ENCODE data around the gene SPSB1.

Gene SPSB1

DNA sequence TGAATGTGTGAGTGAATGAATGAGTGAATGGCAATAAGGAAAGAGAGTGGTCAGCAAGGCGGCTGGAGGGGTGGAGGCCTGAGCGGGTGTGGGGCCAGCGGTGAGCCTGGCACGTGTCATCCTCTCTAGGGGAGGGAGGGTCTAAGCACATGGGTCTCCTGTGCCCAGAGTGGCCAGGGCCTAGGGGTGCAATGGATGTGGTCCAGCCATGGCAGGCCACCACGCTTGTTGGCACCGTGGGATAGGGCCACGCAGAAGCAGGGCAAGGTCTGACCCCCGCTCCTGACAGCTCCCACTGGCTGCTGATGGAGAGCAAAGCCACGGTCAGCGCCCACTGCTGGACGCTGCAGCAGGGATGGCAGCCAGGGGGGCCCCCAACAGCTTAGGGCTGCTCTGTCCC is 19.5 kb upstream of the SPSB1 start:
- no peaks in the 10 kb centered on the region for H3K79me1 ChIP-seq (ENCODE audit: low read length)
- no peak overlapping the region for H4K12ac ChIP-seq (ENCODE audit: low read depth, low read length)
- H4K91ac ChIP-seq (ENCODE audit: low read depth, low read length), result no peak overlapping the region
- H3K18ac ChIP-seq (ENCODE audit: low read length), result no peak overlapping the region
- no peaks in the 10 kb centered on the region for H3K79me2 ChIP-seq (ENCODE audit: control insufficient read depth, insufficient read depth, low read length, poor library complexity)
- H3K4ac ChIP-seq (ENCODE audit: low read depth, low read length), result no peak overlapping the region
- H3K9ac ChIP-seq (ENCODE audit: low read length), result no peak overlapping the region
- peaks cover 11 to 16% of the 10 kb centered on the region in 2 experiments for H3K4me1 ChIP-seq (ENCODE audit: control insufficient read depth in 1 of 2, insufficient read depth in 2 of 2, low read length in 2 of 2)
- DNase-seq, result no peak
- no peak overlapping the region for H4K8ac ChIP-seq (ENCODE audit: low read depth, low read length)
- no peaks in the 10 kb centered on the region for H3K27me3 ChIP-seq (ENCODE audit: insufficient read depth, low read length)
- no peak overlapping the region for H2BK120ac ChIP-seq (ENCODE audit: insufficient read depth, low read length, poor library complexity)
- no peak overlapping the region for H3K27ac ChIP-seq (ENCODE audit: low read depth, low read length)
- H3K23ac ChIP-seq (ENCODE audit: low read length), result no peak overlapping the region
- no peak overlapping the region for H2AFZ ChIP-seq (ENCODE audit: insufficient read depth, low read length, poor library complexity)
- no peaks in the 10 kb centered on the region for H3K36me3 ChIP-seq (ENCODE audit: control insufficient read depth in 1 of 2, insufficient read depth in 2 of 2, low read length in 2 of 2)
- WGBS (ENCODE audit: extremely low coverage, insufficient coverage, insufficient read length), result no CpG with 5 or more reads among the region's 11 CpGs
- no peak overlapping the region for H2AK5ac ChIP-seq (ENCODE audit: low read length)
- no peak overlapping the region for H3K4me2 ChIP-seq (ENCODE audit: low read length)
- no peak overlapping the region for H2BK5ac ChIP-seq (ENCODE audit: low read depth, low read length, poor library complexity)
- no peak overlapping the region for H3K4me3 ChIP-seq (ENCODE audit: low read depth, low read length)
- no peak overlapping the region for H2BK12ac ChIP-seq (ENCODE audit: low read length)
- no peak overlapping the region for H3K14ac ChIP-seq (ENCODE audit: low read length)
- no peaks in the 10 kb centered on the region for H3K9me3 ChIP-seq (ENCODE audit: insufficient read depth, low read depth, low read length)

- Histone ChIP-seq H4K12ac (ENCODE audit: low read depth, low read length) (no peak overlapping the region), H2AK5ac (ENCODE audit: low read length) (peak overlapping the region; percentile 2), H3K4me1 (ENCODE audit: control insufficient read depth in 1 of 2, insufficient read depth in 2 of 2, low read length in 2 of 2) (peaks cover 21 to 26% of the 10 kb centered on the region in 2 experiments), H3K4me2 (ENCODE audit: low read length) (no peak overlapping the region), H3K14ac (ENCODE audit: low read length) (no peak overlapping the region), H3K79me1 (ENCODE audit: low read length) (no peaks in the 10 kb centered on the region), H3K18ac (ENCODE audit: low read length) (no peak overlapping the region), H3K4ac (ENCODE audit: low read depth, low read length) (no peak overlapping the region), H4K8ac (ENCODE audit: low read depth, low read length) (no peak overlapping the region), H3K79me2 (ENCODE audit: control insufficient read depth, insufficient read depth, low read length, poor library complexity) (no peaks in the 10 kb centered on the region), H3K9me3 (ENCODE audit: insufficient read depth, low read depth, low read length) (no peaks in the 10 kb centered on the region), H2BK120ac (ENCODE audit: insufficient read depth, low read length, poor library complexity) (no peak overlapping the region), H3K36me3 (ENCODE audit: control insufficient read depth in 1 of 2, insufficient read depth in 2 of 2, low read length in 2 of 2) (no peaks in the 10 kb centered on the region), H3K4me3 (ENCODE audit: low read depth, low read length) (no peak overlapping the region), H3K9ac (ENCODE audit: low read length) (no peak overlapping the region), H4K91ac (ENCODE audit: low read depth, low read length) (no peak overlapping the region), H3K23ac (ENCODE audit: low read length) (no peak overlapping the region), H2BK5ac (ENCODE audit: low read depth, low read length, poor library complexity) (no peak overlapping the region), H3K27ac (ENCODE audit: low read depth, low read length) (no peak overlapping the region), H2BK12ac (ENCODE audit: low read length) (no peak overlapping the region), H2AFZ (ENCODE audit: insufficient read depth, low read length, poor library complexity) (no peak overlapping the region), H3K27me3 (ENCODE audit: insufficient read depth, low read length) (no peaks in the 10 kb centered on the region)
- DNase-seq, result no peak
- no CpG with 5 or more reads among the region's 10 CpGs for WGBS (ENCODE audit: extremely low coverage, insufficient coverage, insufficient read length)
Measured at GRCh38 chr1:9275161-9275560, 17.5 kb upstream of the SPSB1 start.

DNA sequence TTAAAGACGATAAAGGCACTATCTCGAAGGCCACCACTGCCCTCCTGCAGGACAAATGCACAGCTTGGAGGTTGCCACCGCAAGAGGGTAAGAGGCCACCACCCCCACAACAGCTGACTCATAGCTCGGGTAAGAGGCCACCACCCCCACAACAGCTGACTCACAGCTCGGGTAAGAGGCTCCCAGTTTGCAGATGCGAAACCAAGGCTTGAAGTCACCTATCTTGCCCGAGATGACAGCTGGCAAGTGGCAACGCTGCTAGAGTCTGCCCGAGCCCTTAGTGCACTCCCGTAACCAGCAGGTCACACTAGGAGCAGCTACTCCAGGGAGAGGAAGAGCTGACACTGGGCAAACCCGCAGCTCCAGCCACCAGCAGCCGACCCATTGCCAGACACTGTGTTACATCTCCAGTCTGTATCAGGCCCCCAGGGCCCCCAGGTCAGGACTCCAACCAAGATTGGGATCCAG is 17.1 kb upstream of the SPSB1 start:
- no CpG with 5 or more reads among the region's 12 CpGs for WGBS (ENCODE audit: extremely low coverage, insufficient coverage, insufficient read length)

DNA sequence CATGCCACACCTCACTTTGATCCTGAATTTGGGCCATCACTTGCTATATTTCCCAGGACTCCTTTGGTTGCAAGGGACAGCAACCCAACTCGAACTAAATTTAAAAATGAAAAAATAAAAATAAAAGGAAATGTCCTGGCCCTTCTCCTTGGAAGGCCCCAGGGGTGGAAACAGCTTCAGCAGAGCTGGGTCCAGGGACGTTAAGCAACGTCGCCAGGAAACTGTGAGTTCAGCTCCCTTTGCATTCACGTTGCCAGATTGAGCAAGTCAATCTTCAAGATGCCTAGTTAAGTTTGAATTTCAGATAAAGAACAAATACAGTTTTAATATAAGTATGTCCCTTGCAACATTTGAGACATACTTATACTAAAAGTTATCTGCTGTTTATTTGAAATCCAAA is 14.6 kb upstream of the SPSB1 start:
- H3K9me3 ChIP-seq (ENCODE audit: insufficient read depth, low read depth, low read length), result no peaks in the 10 kb centered on the region
- no peak overlapping the region for H3K9ac ChIP-seq (ENCODE audit: low read length)

More for the DNA sequence above, 17.1 kb upstream of the SPSB1 start:
- Histone ChIP-seq H3K4me3 (ENCODE audit: low read depth, low read length) (no peak overlapping the region), H3K79me2 (ENCODE audit: control insufficient read depth, insufficient read depth, low read length, poor library complexity) (no peaks in the 10 kb centered on the region), H4K12ac (ENCODE audit: low read depth, low read length) (no peak overlapping the region), H3K27me3 (ENCODE audit: insufficient read depth, low read length) (no peaks in the 10 kb centered on the region), H3K4ac (ENCODE audit: low read depth, low read length) (no peak overlapping the region), H2AK5ac (ENCODE audit: low read length) (no peak overlapping the region), H3K23ac (ENCODE audit: low read length) (no peak overlapping the region), H4K91ac (ENCODE audit: low read depth, low read length) (no peak overlapping the region), H3K9me3 (ENCODE audit: insufficient read depth, low read depth, low read length) (no peaks in the 10 kb centered on the region), H3K4me2 (ENCODE audit: low read length) (no peak overlapping the region), H3K36me3 (ENCODE audit: control insufficient read depth in 1 of 2, insufficient read depth in 2 of 2, low read length in 2 of 2) (no peaks in the 10 kb centered on the region), H2BK12ac (ENCODE audit: low read length) (no peak overlapping the region), H2AFZ (ENCODE audit: insufficient read depth, low read length, poor library complexity) (no peak overlapping the region), H3K18ac (ENCODE audit: low read length) (no peak overlapping the region), H3K79me1 (ENCODE audit: low read length) (no peaks in the 10 kb centered on the region), H3K4me1 (ENCODE audit: control insufficient read depth in 1 of 2, insufficient read depth in 2 of 2, low read length in 2 of 2) (peaks cover 19 to 24% of the 10 kb centered on the region in 2 experiments), H4K8ac (ENCODE audit: low read depth, low read length) (no peak overlapping the region), H3K9ac (ENCODE audit: low read length) (no peak overlapping the region), H3K14ac (ENCODE audit: low read length) (no peak overlapping the region), H2BK5ac (ENCODE audit: low read depth, low read length, poor library complexity) (no peak overlapping the region), H2BK120ac (ENCODE audit: insufficient read depth, low read length, poor library complexity) (no peak overlapping the region), H3K27ac (ENCODE audit: low read depth, low read length) (no peak overlapping the region)
- peak; percentile 94 to 96 for DNase-seq

More for the DNA sequence above, 14.6 kb upstream of the SPSB1 start:
- DNase-seq, result no peak
- H2AFZ ChIP-seq (ENCODE audit: insufficient read depth, low read length, poor library complexity), result no peak overlapping the region
- H4K12ac ChIP-seq (ENCODE audit: low read depth, low read length), result no peak overlapping the region
- H3K4me1 ChIP-seq (ENCODE audit: control insufficient read depth in 1 of 2, insufficient read depth in 2 of 2, low read length in 2 of 2), result peaks cover 19 to 23% of the 10 kb centered on the region in 2 experiments
- no peak overlapping the region for H3K4ac ChIP-seq (ENCODE audit: low read depth, low read length)
- no peak overlapping the region for H4K91ac ChIP-seq (ENCODE audit: low read depth, low read length)
- no peak overlapping the region for H3K4me2 ChIP-seq (ENCODE audit: low read length)
- WGBS (ENCODE audit: extremely low coverage, insufficient coverage, insufficient read length), result no CpG with 5 or more reads among the region's 5 CpGs
- no peak overlapping the region for H3K14ac ChIP-seq (ENCODE audit: low read length)
- no peak overlapping the region for H3K23ac ChIP-seq (ENCODE audit: low read length)
- H3K27me3 ChIP-seq (ENCODE audit: insufficient read depth, low read length), result no peaks in the 10 kb centered on the region
- no peaks in the 10 kb centered on the region for H3K79me1 ChIP-seq (ENCODE audit: low read length)
- no peak overlapping the region for H3K18ac ChIP-seq (ENCODE audit: low read length)
- no peaks in the 10 kb centered on the region for H3K36me3 ChIP-seq (ENCODE audit: control insufficient read depth in 1 of 2, insufficient read depth in 2 of 2, low read length in 2 of 2)
- no peak overlapping the region for H2BK5ac ChIP-seq (ENCODE audit: low read depth, low read length, poor library complexity)
- no peaks in the 10 kb centered on the region for H3K79me2 ChIP-seq (ENCODE audit: control insufficient read depth, insufficient read depth, low read length, poor library complexity)
- H2AK5ac ChIP-seq (ENCODE audit: low read length), result no peak overlapping the region
- no peak overlapping the region for H2BK120ac ChIP-seq (ENCODE audit: insufficient read depth, low read length, poor library complexity)
- H4K8ac ChIP-seq (ENCODE audit: low read depth, low read length), result no peak overlapping the region
- no peak overlapping the region for H3K27ac ChIP-seq (ENCODE audit: low read depth, low read length)
- H2BK12ac ChIP-seq (ENCODE audit: low read length), result no peak overlapping the region
- H3K4me3 ChIP-seq (ENCODE audit: low read depth, low read length), result no peak overlapping the region
